NCI-H146 treated with DMSO at 0.1 percent for 48 hours (cell line): ENCODE measurements around the gene CAPRIN1.

Source experiments
- DNase-seq: peaks from one replicate; lab custom pipeline; 2025; ENCODE audit not compliant: unreplicated experiment; lab: John Stamatoyannopoulos, UW

CAPRIN1 gene, protein sequence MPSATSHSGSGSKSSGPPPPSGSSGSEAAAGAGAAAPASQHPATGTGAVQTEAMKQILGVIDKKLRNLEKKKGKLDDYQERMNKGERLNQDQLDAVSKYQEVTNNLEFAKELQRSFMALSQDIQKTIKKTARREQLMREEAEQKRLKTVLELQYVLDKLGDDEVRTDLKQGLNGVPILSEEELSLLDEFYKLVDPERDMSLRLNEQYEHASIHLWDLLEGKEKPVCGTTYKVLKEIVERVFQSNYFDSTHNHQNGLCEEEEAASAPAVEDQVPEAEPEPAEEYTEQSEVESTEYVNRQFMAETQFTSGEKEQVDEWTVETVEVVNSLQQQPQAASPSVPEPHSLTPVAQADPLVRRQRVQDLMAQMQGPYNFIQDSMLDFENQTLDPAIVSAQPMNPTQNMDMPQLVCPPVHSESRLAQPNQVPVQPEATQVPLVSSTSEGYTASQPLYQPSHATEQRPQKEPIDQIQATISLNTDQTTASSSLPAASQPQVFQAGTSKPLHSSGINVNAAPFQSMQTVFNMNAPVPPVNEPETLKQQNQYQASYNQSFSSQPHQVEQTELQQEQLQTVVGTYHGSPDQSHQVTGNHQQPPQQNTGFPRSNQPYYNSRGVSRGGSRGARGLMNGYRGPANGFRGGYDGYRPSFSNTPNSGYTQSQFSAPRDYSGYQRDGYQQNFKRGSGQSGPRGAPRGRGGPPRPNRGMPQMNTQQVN

DNA sequence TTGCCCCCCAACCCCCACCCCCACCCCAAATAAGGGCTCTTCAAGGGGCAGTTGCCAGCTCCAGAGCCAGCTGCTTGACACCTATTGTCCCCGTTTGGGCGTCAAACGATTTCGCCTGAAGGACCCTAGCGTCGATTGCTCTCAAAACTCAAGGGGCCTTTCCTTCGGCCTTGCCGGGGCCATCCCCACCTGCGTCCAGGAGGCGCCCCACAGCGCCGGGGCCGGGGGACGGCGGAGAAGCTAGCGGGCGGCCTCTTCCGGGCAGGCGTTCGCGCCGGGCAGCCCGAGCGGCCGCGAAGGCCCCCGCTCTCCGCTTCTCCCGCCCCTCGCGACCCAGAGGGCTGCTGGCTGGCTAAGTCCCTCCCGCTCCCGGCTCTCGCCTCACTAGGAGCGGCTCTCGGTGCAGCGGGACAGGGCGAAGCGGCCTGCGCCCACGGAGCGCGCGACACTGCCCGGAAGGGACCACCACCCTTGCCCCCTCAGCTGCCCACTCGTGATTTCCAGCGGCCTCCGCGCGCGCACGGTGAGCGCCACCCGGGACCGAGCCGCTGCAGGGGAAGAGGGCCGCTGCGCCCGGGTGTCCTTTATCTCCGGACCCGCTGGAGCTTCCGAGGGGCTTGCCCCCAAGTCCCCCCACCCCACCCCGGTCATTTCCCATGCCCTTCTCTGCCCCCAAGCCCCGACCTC lies at the start of gene CAPRIN1:
TSS of gene CAPRIN1 (plus strand) at position 383 of the 687 bp plus-strand sequence. CDS start 690 bp downstream, outside the sequence.
- DNase-seq = peak; percentile 71

DNA sequence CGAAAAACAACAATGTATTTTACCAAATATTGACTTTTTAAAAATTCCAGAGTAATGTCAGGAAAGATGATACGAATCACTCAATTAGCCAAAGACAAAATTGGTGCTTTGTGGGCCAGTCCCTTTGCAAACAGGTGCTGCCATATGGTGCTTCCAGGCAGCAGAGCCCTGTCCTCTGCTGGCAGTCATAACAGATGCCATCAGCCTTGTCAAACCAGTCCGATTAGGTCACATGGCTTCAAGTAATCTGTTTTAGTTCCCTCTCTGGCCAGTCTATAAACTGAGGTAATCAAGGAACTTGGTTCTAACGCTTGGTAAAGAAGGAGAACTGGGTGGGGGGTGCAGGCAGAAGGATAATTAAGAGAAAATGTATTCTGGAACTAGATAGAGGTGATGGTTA lies 49.1 kb upstream of the CAPRIN1 start:
- DNase-seq = no peak

DNA sequence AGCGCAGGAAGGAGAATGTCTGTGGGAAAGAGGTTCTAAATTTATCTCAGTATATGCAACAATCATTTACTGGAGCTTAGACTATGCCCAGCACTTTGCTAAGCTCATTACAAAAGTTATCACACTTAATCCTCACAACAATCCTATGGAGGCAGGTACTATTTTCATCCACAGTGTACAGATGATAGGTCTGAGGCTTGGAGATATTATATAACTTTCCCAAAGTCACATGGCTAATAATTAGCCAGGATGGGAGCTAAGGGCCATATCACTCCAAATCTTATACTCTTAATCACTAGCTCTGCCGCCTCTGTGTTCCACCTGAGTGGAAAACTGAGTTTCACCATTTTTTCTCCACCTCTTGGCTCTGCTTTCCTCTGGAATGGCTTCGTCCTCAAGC lies 47.3 kb upstream of the CAPRIN1 start:
- no peak for DNase-seq

DNA sequence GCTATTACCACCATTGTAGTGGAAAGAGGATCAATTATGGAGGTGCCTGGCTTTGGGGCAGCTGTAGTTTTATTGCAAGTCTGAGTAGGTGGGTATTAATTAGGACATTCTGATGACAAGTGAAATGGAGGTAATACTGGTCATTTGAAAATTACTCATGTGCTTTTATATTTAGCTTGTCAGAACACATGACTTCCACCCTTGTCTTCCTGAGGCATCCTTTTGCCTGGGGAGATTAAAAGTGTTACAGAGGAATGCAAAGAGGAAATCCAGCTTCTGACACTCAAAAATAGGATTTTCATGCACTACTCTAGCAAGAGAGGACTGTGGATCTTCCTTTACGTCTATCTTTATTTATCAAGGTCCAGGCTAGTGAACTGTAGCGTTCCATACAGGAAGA lies 44.7 kb upstream of the CAPRIN1 start:
- DNase-seq = no peak

DNA sequence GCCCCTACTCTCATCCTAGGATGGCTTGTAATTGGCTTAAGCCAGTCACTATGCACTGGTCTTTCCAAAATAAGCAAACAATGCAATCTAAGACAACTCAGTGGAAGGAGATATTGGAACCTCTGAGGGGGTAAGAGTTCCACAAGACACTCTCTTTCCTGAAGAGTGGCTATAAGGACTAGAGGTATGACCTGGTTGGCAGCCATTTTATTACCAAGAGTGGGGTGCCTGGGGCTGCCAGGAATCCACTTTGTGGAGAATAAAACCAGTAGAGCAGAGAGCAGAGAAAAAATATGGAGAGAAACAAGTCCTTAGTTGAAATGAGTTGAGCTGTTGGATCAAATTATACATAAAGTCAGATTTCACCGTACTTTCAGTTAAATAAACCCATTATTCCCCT lies 38.8 kb upstream of the CAPRIN1 start:
- DNase-seq = no peak

DNA sequence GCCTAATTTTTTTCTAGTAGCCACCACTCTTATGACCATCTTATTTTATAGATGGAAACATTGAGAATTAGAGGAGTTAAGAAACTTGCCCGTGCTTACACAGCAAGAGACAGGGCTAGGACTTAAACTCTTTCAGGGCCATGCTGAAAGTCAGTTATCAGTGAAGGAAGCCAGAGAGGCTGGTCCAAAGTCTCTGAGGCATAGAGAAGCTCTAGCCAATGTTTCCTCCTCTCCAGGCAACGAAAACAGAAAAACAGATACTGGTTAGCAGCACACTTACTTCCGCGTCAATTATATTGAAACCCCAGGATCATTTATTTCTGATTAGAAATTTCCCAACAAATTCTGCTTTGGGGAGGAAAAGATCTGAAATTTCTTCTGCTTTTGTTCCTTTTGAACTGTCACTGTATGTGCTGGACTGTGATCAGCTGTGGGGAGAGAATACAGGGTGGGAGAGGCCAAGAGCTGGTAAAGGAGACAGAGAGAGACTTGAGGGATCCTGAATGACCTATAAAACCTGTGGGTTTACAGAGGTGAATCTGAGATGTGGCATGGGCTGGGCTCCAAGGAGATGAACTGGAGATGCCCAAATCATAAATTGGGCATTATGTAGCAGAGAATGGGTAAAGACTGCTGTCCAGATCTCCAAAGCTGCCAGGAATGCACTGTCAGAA lies 37.5 kb upstream of the CAPRIN1 start:
- no peak for DNase-seq

DNA sequence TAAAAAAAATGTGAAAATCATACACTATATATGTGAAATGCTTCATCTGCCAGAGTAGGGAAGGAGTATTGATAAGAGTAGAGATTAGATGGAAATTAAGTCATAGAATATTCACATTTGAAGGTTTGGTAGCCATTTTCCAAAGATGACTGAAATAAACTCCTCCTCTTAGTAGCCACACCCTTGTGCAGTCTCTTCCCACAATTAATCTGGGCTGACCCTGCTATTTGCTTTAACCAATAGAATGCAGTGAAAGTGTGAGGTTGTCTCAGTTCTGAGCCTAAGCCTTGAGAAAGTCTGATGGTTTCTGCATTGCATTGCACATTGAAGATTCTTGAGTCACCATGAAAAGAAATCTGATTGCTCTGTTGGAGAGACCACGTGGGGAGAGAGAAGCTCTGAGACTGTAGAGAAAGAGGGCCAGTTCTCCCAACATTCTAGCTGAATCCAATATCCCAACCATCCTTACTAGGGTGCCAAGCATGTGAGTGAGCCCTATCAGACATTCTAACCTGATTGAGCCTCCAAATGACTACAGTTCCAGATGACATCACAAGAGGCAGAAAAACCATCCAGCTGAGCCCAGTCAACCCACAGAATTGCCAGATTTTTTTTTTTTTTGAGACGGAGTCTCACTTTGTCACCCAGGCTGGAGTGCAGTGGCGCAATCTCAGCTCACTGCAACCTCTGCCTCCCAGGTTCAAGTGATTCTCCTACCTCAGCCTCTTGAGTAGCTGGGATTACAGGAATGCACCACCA lies 29.4 kb upstream of the CAPRIN1 start:
- DNase-seq = no peak

DNA sequence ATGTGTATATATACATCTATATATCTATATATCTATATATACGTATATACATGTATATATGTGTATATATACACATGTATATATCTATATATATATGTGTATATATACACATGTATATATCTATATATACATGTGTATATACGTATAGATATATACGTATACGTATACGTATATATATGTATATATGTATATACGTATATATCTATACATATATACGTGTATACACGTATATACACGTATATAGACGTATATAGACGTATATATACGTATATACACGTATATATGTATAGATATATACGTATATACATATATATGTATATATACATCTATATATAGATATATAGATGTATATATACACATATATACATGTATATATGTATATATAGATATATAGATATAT lies 25.1 kb upstream of the CAPRIN1 start:
- no peak for DNase-seq

DNA sequence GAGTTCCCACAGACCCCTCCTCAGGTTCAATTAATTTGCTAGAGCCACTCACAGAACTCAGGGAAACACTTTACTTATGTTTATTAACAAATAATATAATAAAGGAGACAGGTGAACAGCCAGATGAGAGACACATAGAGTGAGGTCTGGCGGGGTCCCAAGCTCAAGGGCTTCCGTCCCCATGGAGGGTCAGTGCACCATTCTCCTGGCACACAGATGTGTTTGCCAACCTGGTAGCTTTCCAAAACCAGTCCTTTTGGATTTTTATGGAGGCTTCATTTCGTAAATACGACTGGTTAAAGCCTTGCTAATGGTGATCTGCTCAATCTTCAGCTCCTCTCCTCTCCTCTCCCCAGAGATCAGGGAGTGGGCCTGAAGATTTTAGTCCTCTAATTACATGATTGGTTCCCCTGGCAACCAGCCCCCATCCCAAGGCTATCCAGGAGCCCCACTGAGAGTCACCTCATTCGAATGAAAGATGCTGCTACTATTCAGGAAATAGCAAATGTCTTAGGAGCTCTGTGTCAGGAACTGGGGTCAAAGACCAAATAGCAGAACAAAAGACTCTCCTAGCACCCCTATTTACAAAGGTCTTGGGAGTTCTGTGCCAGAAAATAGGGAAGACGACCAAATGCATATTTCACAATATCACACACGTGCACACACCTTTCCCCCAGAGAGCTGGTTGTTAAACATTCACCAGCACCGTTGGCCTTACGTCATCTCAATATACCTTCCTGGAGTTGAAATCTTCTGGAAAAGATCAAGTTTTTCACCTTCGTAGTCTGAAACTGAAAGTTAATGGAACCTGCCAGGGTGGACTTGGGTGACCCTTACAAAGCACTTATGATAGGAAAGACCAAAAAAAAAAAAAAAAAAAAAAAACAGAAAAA lies 23.8 kb upstream of the CAPRIN1 start:
- no peak for DNase-seq

DNA sequence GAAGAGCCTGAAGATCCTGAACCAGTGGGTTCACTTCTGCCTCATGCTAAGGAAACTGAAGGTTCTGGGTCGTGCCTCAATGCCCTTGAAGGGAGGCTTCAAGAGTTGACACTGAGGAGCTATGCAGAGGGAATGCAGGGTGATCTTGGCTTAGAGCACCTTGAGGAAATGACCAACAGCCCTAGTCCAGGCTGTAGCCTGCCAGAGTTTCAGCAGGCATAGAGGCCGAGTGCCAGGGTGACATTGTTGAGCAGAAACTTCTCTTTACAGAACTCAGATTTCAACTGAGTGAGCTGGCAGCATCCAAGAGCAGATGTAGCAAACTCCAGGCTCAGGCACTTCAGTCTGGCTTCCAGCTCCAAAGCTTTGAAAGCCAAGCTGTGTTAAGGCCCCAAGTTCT lies 23.1 kb upstream of the CAPRIN1 start:
- DNase-seq = no peak

DNA sequence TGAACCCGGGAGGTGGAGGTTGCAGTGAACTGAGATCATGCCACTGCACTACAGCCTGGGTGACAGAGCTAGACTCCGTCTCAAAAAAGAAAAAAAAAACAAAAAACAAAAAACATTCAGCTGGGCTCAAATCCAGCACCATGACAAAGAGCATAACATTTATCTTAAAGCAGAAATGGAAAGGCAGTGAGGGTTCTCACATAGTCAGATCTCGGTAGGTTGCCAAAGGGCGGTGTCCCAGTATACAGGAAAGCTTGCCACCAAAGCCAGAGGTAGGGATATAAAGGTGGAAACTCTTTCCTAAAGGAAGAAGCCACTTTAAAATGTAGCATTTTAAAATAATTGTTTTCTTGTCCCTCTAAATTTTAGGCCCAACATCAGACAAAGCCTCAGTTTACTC lies 22.4 kb upstream of the CAPRIN1 start:
- DNase-seq = no peak

DNA sequence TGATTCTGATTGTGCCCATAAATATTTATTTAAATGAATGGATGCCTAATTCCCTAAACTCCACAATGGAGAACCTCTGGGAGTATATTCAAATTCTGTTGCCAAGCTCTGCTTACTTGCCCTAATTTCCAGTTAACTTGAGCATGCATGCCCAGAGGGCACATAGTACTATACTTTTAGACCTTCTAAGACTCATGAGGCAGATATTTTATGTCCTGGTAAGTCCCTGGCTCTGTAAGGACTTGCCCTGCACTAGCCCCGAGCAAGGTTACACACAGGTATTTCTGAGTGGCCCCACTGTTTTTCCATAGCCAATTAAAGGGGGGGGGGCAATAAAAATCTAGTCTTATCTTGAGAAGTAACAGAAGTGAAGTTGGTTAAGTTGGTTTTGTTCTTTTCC lies 21.1 kb upstream of the CAPRIN1 start:
- DNase-seq = no peak

DNA sequence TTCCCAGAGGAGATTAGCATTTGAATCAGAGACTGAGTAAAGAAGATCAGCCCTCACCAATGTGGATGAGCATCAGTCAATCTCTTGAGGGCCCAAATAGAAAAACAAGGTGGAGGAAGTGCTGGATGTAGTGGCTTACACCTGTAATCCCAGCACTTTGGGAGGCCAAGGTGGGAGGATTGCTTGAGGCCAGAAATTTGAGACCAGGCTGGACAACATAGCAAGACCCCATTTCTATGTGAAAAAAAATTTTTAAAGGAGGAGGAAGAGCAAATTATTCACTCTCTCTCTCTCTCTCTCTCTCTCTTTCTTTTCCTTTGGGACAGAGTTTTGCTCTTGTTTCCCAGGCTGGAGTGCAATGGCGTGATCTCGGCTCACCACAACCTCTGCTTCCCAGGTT lies 18.1 kb upstream of the CAPRIN1 start:
- no peak for DNase-seq

DNA sequence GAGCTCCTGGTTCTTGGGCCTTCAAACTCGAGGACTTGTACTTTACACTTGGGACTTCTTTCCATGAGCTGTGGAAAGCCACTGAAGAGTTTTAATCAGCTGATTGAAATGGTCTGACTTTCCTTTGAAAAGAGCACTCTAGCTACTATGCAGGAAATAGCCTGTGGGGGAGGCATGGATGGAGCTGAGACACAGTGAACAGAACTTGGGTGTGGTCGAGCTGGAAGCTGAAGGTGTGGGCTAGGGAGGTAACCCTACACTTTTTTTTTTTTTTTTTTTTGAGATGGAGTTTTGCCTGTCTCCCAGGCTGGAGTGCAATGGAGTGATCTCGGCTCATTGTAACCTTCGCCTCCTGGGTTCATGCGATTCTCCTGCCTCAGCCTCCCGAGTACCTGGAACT lies 17.5 kb upstream of the CAPRIN1 start:
- no peak for DNase-seq

DNA sequence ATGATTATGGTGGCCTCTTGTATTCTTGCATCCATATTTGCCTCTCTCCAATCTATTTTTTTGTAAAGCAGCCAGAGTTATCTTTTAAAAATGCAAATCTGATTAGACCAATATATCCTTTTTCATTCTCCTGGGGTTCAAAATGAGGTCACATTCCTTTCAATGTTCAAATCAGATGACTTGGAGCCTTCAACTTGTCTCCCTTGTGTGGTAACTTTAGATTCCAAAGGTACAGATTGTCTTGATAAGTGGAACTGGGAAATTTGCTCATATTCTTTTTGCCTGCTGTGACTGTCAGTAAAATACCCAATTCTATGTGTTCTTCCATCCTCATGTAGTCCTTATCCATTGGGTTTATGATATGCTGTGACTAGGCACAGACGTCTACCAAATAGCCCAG lies 15.1 kb upstream of the CAPRIN1 start:
- DNase-seq = no peak

DNA sequence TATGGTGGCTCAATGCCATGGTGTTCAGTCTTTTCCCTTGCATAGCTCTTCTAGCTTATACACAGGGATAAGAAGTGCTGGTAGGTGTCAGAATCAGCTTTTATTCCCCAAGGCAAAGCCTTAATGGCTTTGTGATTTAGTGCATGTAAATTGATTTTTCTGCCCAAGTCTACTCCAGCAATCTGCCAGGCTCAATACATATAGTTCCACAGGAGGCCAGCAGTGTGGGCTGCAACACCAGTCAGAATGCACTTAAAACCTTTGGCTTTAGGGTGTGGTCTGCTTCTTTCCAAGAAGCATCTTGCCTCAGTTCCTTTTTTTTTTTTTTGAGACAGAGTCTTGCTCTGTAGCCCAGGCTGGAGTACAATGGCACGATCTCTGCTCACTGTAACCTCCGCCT lies 14.5 kb upstream of the CAPRIN1 start:
- no peak for DNase-seq

DNA sequence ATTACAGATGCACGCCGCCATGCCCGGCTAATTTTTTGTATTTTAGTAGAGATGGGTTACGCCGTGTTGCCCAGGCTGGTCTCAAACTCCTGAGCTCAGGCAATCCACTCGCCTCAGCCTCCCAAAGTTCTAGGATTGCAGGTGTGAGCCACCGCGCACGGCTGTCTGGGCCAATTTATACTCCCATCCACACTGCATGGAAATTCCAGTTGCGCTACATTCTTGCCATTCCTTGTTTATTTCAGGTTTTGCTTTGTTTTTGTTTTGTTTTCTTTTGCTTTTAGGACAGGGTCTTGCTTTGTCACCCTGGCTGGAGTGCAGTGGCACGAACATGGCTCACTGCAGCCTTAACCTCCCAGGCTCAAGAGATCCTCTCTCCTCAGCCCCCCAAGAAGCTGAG lies 11.0 kb upstream of the CAPRIN1 start:
- DNase-seq = no peak

DNA sequence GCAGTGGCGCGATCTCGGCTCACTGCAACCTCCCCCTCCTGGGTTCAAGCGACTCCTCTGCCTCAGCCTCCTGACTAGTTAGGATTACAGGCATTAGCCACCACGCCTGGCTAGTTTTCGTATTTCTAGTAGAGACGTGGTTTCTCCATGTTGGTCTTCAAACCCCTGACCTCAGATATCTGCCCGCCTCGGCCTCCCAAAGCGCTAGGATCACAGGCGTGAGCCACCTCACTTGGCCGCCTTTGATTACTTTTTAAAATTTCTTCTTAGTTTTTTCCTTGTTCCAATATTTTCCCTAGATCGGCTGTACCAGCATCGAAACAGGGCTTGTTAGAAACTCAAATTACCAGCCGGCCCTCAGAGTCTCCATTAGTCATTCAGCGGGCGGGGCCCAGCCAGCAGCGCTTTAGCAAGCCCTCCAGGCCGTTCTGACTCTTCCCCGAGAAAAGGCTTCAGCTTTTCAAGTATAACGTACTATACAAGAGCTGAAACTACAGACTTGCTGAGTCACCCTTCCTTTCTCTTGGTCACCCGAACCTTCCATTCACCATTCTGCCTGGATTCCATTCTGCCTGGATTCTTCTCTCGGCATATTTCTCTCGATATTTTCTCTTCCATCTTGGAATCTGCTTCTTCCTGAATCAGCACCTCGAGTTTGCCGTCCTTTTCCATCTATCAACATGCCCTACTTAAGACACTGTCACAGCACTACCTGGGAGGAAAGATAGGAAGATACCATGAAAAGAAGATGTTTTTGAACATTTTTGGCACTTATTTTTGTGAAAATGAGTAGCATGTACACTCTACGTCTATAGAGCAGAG lies 6.7 kb upstream of the CAPRIN1 start:
- peak; percentile 30 for DNase-seq

DNA sequence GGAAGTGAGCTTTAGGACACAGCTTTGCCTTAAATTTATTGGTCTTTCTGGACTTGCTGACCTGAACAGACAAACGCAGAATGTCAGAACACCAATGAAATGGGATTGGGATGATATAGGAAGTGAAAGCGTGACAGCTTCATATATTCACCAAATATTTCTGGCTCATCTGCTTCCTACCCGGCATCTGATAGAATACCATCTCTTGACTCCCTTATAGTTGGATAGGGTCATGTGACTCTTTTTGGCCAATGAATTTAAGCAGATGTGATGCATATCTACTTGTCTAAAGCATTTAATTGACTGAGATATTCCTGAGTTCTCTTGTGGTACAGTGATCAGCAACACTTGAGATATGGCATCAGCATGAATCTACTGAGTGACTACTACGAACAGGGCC lies 2.5 kb upstream of the CAPRIN1 start:
- no peak for DNase-seq
